HCT116 (cell line): ENCODE measurements around the gene PRRG4. TPM values are rescaled to one million over a fixed set of nuclear protein-coding genes. Genes with fewer than 3 reads are reported as not detected.

Experiments used
- ATAC-seq: fragments of 200-7000 bp; cut with Tn5 transposase; 2 replicates; pipeline ENCODE4 v1.9.1; 2020; ENCODE audit warnings: mild to moderate bottlenecking, moderate library complexity
- BruUV-seq: library from RNA; stranded (reverse); fragments of 400-500 nt; replicated peaks from 2 replicates; lab custom pipeline; 2021; lab: Mats Ljungman, UMichigan
- CTCF ChIA-PET: fragments of 300-600 bp; sonication (Branson Sonifier 250); formaldehyde crosslinking; loops from one replicate; lab custom pipeline; 2021; ENCODE audit warnings: antibody characterized with exemption; lab: Charles Lee
- POLR2A ChIA-PET: fragments of 300-600, 350-600 bp; sonication (Branson Sonifier 250); formaldehyde crosslinking; loops from one replicate; lab custom pipeline; 2021; ENCODE audit warnings: antibody characterized with exemption; lab: Charles Lee
- RAD21 ChIA-PET, 2 experiments: fragments of 300-600 bp; sonication (Branson Sonifier 250); formaldehyde crosslinking; loops; one replicate each; lab custom pipeline; 2023; ENCODE audit warnings: low total read pairs in 2 of 2; ENCODE audit not compliant: uncharacterized antibody in 2 of 2, unreplicated experiment in 2 of 2, low non-redundant PET in 1 of 2; lab: Charles Lee
- DNase-seq: peaks from one replicate; pipeline ENCODE4 v3.0.0-alpha.2; 2010; ENCODE audit warnings: low read depth, low spot score
- H2AFZ ChIP-seq: fragments of 200-600 bp; shearing (Covaris generic), sonication (generic); 2 replicates; pipeline ENCODE4 v1.6.1; 2017; ENCODE audit warnings: low read depth, mixed run types, mixed read lengths, antibody characterized with exemption, low read length; ENCODE audit not compliant: poor library complexity, severe bottlenecking
- H3K27ac ChIP-seq: 2 replicates; pipeline ENCODE4 v1.5.1; 2012; ENCODE audit warnings: low read depth, low read length
- H3K27me3 ChIP-seq: fragments of 200-600 bp; sonication (generic); 2 replicates; pipeline ENCODE4 v1.6.1; 2016; ENCODE audit warnings: mixed run types, low read length, mixed read lengths; ENCODE audit not compliant: insufficient read depth
- H3K36me3 ChIP-seq, 2 experiments: fragments of 200-500 bp in 1 of 2; fragments of 200-600 bp in 1 of 2; sonication (Bioruptor generic) in 1 of 2; sonication (generic) in 1 of 2; 2 replicates each; pipeline versions ENCODE4 v1.5.1 to v1.6.1; 2014 to 2016; ENCODE audit warnings: low read length in 2 of 2, inconsistent platforms in 1 of 2, mixed read lengths in 1 of 2, mixed run types in 1 of 2; ENCODE audit not compliant: insufficient read depth in 2 of 2, control insufficient read depth in 1 of 2
- H3K4me1 ChIP-seq, 2 experiments: fragments of 200-600 bp in 1 of 2; sonication (generic) in 1 of 2; 2 replicates each; pipeline versions ENCODE4 v1.5.1 to v1.6.1; 2012 to 2017; ENCODE audit warnings: low read length in 2 of 2, inconsistent platforms in 1 of 2, mild to moderate bottlenecking in 1 of 2, mixed read lengths in 1 of 2, mixed run types in 1 of 2, moderate library complexity in 1 of 2; ENCODE audit not compliant: insufficient read depth in 2 of 2, control insufficient read depth in 1 of 2
- H3K4me2 ChIP-seq: fragments of 200-600 bp; sonication (generic); 2 replicates; pipeline ENCODE4 v1.6.1; 2017; ENCODE audit warnings: mixed run types, low read length, mixed read lengths
- H3K4me3 ChIP-seq, 2 experiments: fragments of 200-600 bp in 1 of 2; sonication (generic) in 1 of 2; replicated peaks in 1 of 2; 2 replicates each; pipeline ENCODE4 v1.5.1; 2011 to 2016; ENCODE audit warnings: low read length in 2 of 2, control low read depth in 1 of 2, low read depth in 1 of 2, mild to moderate bottlenecking in 1 of 2, mixed read lengths in 1 of 2, mixed run types in 1 of 2
- H3K79me2 ChIP-seq: fragments of 200-600 bp; sonication (generic); 2 replicates; pipeline ENCODE4 v1.6.1; 2017; ENCODE audit warnings: mild to moderate bottlenecking, mixed run types, low read length, moderate library complexity, mixed read lengths; ENCODE audit not compliant: insufficient read depth
- H3K9ac ChIP-seq: fragments of 200-600 bp; sonication (generic); 2 replicates; pipeline ENCODE4 v1.6.1; 2016; ENCODE audit warnings: low read length, mixed read lengths
- H3K9me2 ChIP-seq: fragments of 200-600 bp; sonication (generic), shearing (Covaris generic); 2 replicates; pipeline ENCODE4 v1.6.1; 2017; ENCODE audit warnings: mixed run types, mild to moderate bottlenecking, moderate library complexity; ENCODE audit not compliant: insufficient read depth
- H3K9me3 ChIP-seq, 2 experiments: fragments of 200-500 bp in 1 of 2; fragments of 200-600 bp in 1 of 2; sonication (Bioruptor generic) in 1 of 2; sonication (generic) in 1 of 2; 2 replicates each; pipeline ENCODE4 v1.6.1; 2014 to 2017; ENCODE audit warnings: low read length in 2 of 2, mixed read lengths in 2 of 2, inconsistent platforms in 1 of 2, low read depth in 1 of 2, mild to moderate bottlenecking in 1 of 2, mixed run types in 1 of 2, moderate library complexity in 1 of 2; ENCODE audit not compliant: control insufficient read depth in 1 of 2, insufficient read depth in 1 of 2
- H4K20me1 ChIP-seq: fragments of 200-600 bp; sonication (generic), shearing (Covaris generic); 2 replicates; pipeline ENCODE4 v1.6.1; 2017; ENCODE audit warnings: mixed run types, mild to moderate bottlenecking, moderate library complexity; ENCODE audit not compliant: insufficient read depth
- ATF3 ChIP-seq: IDR thresholded peaks from 2 replicates; pipeline ENCODE4 v1.6.1; 2012
- CEBPB ChIP-seq: IDR thresholded peaks from 2 replicates; pipeline ENCODE4 v1.6.1; 2012; ENCODE audit warnings: low read depth
- FOSL1 ChIP-seq: IDR thresholded peaks from 2 replicates; pipeline ENCODE4 v1.6.1; 2012; ENCODE audit warnings: low read depth
- JUND ChIP-seq: IDR thresholded peaks from 2 replicates; pipeline ENCODE4 v1.6.1; 2012
- POLR2A ChIP-seq: IDR thresholded peaks from 2 replicates; pipeline ENCODE4 v1.7.0; 2011; ENCODE audit warnings: borderline replicate concordance; ENCODE audit not compliant: insufficient read depth, insufficient read length; ENCODE audit errors: extremely low read depth
- POLR2AphosphoS5 ChIP-seq: IDR thresholded peaks from 2 replicates; pipeline ENCODE4 v1.6.1; 2011; ENCODE audit warnings: mild to moderate bottlenecking, low read depth, low read length, moderate library complexity
- intact Hi-C: fragments of 100-400 bp; cut with micrococcal nuclease; formaldehyde crosslinking; loops from 2 replicates; pipeline ENCODE4 v1.10.0; 2022
- total RNA-seq: library from RNA; stranded (reverse); gene quantifications from one replicate; pipeline ENCODE4 v1.2.1, GENCODE V29; 2021; ENCODE audit not compliant: unreplicated experiment
- TF ChIP-seq, protein P1 (sequence below): IDR thresholded peaks from 2 replicates; pipeline ENCODE4 v1.6.1; 2011; ENCODE audit warnings: mild to moderate bottlenecking, low read length, moderate library complexity; ENCODE audit not compliant: insufficient replicate concordance; ENCODE audit errors: extremely low read depth

Gene PRRG4
- total RNA-seq, 1 experiment from 2014 or later, result 5.4 TPM

DNA sequence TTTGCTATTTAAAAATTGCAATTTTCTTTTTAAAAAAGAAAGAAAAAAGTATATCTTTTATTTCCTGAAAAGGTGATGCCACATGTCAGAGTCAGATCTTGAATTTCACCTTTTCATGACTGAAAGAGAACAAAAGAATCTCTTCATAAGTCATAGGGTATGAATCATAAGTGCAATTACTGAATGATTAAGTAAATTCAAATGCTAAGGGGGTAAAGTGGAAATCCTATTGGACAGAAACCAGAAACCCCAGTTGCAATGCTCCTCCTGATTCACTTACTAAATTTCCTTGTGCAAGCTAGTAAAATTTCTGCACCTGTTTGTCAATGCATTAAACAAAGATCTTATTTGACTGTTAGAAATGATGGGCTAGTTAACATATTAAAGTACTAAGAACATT, 8.2 kb upstream of the PRRG4 start:
- Histone ChIP-seq H3K4me2 (peak overlapping the region; percentile 16), H3K9me3 (no peaks in the 10 kb centered on the region), H3K27me3 (no peaks in the 10 kb centered on the region), H2AFZ (peak overlapping the region; percentile 5), H4K20me1 (no peaks in the 10 kb centered on the region), H3K4me3 (no peak overlapping the region), H3K79me2 (no peaks in the 10 kb centered on the region), H3K9me2 (no peaks in the 10 kb centered on the region), H3K4me1 (peaks cover 0 to 10% of the 10 kb centered on the region in 2 experiments; a peak in 2 of 4 replicates), H3K9ac (no peak overlapping the region)
- ChIA-PET POLR2A (no interaction called here), CTCF (no interaction called here), RAD21 (no interaction called here)
- DNase-seq, result no peak
- TF ChIP-seq CEBPB, result 0 out of 2 replicates have a peak, but pooled peaks have one; percentile 22
- peak; percentile 37; the same call in 1 of the 2 replicates for TF ChIP-seq FOSL1
- no peak for TF ChIP-seq ATF3
- no peak for TF ChIP-seq POLR2A
- peak; percentile 31; the same call in 1 of the 2 replicates for TF ChIP-seq JUND
- TF ChIP-seq, protein P1, sequence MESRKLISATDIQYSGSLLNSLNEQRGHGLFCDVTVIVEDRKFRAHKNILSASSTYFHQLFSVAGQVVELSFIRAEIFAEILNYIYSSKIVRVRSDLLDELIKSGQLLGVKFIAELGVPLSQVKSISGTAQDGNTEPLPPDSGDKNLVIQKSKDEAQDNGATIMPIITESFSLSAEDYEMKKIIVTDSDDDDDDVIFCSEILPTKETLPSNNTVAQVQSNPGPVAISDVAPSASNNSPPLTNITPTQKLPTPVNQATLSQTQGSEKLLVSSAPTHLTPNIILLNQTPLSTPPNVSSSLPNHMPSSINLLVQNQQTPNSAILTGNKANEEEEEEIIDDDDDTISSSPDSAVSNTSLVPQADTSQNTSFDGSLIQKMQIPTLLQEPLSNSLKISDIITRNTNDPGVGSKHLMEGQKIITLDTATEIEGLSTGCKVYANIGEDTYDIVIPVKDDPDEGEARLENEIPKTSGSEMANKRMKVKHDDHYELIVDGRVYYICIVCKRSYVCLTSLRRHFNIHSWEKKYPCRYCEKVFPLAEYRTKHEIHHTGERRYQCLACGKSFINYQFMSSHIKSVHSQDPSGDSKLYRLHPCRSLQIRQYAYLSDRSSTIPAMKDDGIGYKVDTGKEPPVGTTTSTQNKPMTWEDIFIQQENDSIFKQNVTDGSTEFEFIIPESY, result no peak
- no peak for TF ChIP-seq POLR2AphosphoS5
- TF ChIP-seq, all 23 proteins: peak for 3
- Histone ChIP-seq H3K27ac (no peak overlapping the region), H3K36me3 (no peaks in the 10 kb centered on the region)
- BruUV-seq, result no TSS peak
- no peak for ATAC-seq
- intact Hi-C loops, result no loop called here
